MM.1S (cell line): ENCODE data around the gene SLC45A3.

Source experiments
- CTCF ChIP-seq: fragments of 300-600 bp; sonication (generic); IDR thresholded peaks from 2 replicates; pipeline ENCODE4 v1.5.1; 2016; ENCODE audit warnings: antibody characterized with exemption, low read length, mixed read lengths
- EZH2 ChIP-seq: fragments of 300-600 bp; sonication (generic); optimal IDR thresholded peaks from 2 replicates; pipeline ENCODE3; 2017; ENCODE audit warnings: low read depth, mild to moderate bottlenecking, antibody characterized with exemption, low read length, mixed read lengths

- TF ChIP-seq CTCF (no peak), EZH2 (no peak)
Measured at GRCh38 chr1:205645519-205645918, 34.8 kb downstream of the SLC45A3 start.
